Loucy (cell line): Measurements from ENCODE around the gene ZNF768.
A peak's percentile ranks its signal among the peaks of the same experiment; 100 is the strongest.

Source experiments
- H2AFZ ChIP-seq: fragments of 200-600 bp; sonication (generic); 2 replicates; pipeline ENCODE4 v1.6.0; 2016; ENCODE audit warnings: antibody characterized with exemption, mild to moderate bottlenecking, low read length, moderate library complexity
- H3F3A ChIP-seq: fragments of 200-600 bp; 2 replicates; pipeline ENCODE4 v1.6.0; 2016; ENCODE audit warnings: antibody characterized with exemption, low read depth, mild to moderate bottlenecking
- H3K27me3 ChIP-seq: fragments of 200-600 bp; sonication (generic); 2 replicates; pipeline ENCODE4 v1.6.1; 2014; ENCODE audit warnings: low read length, mild to moderate bottlenecking; ENCODE audit not compliant: insufficient read depth, poor library complexity, severe bottlenecking
- H3K36me3 ChIP-seq: fragments of 200-600 bp; sonication (generic); 2 replicates; pipeline ENCODE4 v1.6.1; 2016; ENCODE audit warnings: low read length; ENCODE audit not compliant: insufficient read depth
- H3K4me1 ChIP-seq: fragments of 200-600 bp; sonication (generic); 2 replicates; pipeline ENCODE4 v1.5.1; 2014; ENCODE audit warnings: low read length, mild to moderate bottlenecking; ENCODE audit not compliant: insufficient read depth, poor library complexity, severe bottlenecking
- H3K4me2 ChIP-seq: fragments of 200-600 bp; sonication (generic); 2 replicates; pipeline ENCODE4 v1.6.0; 2014; ENCODE audit warnings: antibody characterized with exemption, low read length, low read depth, mild to moderate bottlenecking; ENCODE audit not compliant: poor library complexity, severe bottlenecking
- H3K4me3 ChIP-seq: fragments of 200-600 bp; sonication (generic); 2 replicates; pipeline ENCODE4 v1.5.1; 2014; ENCODE audit warnings: low read length, mild to moderate bottlenecking, mixed read lengths; ENCODE audit not compliant: poor library complexity, severe bottlenecking
- H3K79me2 ChIP-seq: fragments of 200-600 bp; sonication (generic); 2 replicates; pipeline ENCODE4 v1.6.1; 2014; ENCODE audit warnings: low read length; ENCODE audit not compliant: insufficient read depth
- H3K9ac ChIP-seq: fragments of 200-600 bp; sonication (generic); 2 replicates; pipeline ENCODE4 v1.6.0; 2014; ENCODE audit warnings: mild to moderate bottlenecking, low read depth, low read length, moderate library complexity; ENCODE audit not compliant: poor library complexity, severe bottlenecking
- H3K9me2 ChIP-seq: fragments of 200-600 bp; sonication (generic); replicated peaks from 2 replicates; pipeline ENCODE4 v1.6.1; 2016; ENCODE audit warnings: low read depth, low read length, mixed read lengths
- H3K9me3 ChIP-seq: fragments of 200-600 bp; sonication (generic); 2 replicates; pipeline ENCODE4 v1.6.1; 2014; ENCODE audit warnings: mild to moderate bottlenecking, antibody characterized with exemption, low read length, low read depth; ENCODE audit not compliant: insufficient read depth
- H4K20me1 ChIP-seq: fragments of 200-600 bp; sonication (generic); 2 replicates; pipeline ENCODE4 v1.6.0; 2014; ENCODE audit warnings: antibody characterized with exemption, low read length, mild to moderate bottlenecking; ENCODE audit not compliant: insufficient read depth, poor library complexity, severe bottlenecking
- EZH2phosphoT487 ChIP-seq: fragments of 200-600 bp; IDR thresholded peaks from 2 replicates; pipeline ENCODE4 v1.6.1; 2018; ENCODE audit warnings: antibody characterized with exemption, mild to moderate bottlenecking, moderate library complexity, borderline replicate concordance
- TF ChIP-seq, protein P1 (sequence below): fragments of 200-600 bp; sonication (generic); conservative IDR thresholded peaks from 2 replicates; pipeline ENCODE4 v1.5.1; 2014; ENCODE audit warnings: mild to moderate bottlenecking, antibody characterized with exemption, low read length

The ZNF768 gene

DNA sequence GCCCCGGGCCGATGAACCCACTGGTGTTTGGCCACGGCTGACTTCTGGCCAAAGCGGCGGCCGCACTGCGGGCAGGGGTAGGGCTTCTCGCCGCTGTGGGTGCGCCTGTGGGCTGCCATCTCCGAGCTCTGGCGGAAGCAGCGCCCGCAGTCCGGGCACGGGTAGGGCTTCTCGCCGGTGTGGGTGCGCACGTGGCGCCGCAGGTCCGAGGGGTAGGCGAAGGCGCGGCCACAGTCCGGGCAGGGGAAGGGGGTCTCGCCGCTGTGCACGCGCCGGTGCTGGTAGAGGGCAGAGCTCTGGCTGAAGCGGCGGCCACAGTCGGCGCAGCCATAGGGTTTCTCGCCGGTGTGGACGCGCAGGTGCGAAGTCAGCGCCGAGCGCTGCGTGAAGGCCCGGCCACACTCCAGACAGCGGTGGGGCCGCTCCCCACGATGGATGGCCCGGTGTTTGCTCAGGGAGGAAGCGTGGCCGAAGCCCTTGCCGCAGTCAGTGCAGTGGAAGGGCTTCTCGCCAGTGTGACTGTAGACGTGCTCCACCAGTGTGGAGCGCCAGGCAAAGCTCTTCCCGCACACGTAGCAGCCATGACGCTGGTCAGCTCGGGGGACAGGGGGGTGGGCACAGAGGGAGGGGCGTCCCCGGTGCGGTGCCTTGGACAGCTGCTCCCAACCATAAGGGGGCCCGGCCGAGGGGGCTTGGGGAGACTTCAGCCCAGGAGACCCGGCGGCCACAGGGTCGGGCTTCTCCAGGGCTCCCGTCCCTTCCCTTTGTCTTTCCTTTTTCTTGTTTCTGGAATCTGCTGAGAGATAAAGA is 29.2 kb upstream of the ZNF768 start:
- H3K9me3 ChIP-seq: no peaks in the 10 kb centered on the region
- H4K20me1 ChIP-seq: no peaks in the 10 kb centered on the region
- no peaks in the 10 kb centered on the region for H3K9me2 ChIP-seq
- H3F3A ChIP-seq: no peaks in the 10 kb centered on the region
- H3K4me3 ChIP-seq: no peak overlapping the region
- TF ChIP-seq, protein P1, sequence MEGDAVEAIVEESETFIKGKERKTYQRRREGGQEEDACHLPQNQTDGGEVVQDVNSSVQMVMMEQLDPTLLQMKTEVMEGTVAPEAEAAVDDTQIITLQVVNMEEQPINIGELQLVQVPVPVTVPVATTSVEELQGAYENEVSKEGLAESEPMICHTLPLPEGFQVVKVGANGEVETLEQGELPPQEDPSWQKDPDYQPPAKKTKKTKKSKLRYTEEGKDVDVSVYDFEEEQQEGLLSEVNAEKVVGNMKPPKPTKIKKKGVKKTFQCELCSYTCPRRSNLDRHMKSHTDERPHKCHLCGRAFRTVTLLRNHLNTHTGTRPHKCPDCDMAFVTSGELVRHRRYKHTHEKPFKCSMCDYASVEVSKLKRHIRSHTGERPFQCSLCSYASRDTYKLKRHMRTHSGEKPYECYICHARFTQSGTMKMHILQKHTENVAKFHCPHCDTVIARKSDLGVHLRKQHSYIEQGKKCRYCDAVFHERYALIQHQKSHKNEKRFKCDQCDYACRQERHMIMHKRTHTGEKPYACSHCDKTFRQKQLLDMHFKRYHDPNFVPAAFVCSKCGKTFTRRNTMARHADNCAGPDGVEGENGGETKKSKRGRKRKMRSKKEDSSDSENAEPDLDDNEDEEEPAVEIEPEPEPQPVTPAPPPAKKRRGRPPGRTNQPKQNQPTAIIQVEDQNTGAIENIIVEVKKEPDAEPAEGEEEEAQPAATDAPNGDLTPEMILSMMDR: no peak
- TF ChIP-seq EZH2phosphoT487: no peak
- H3K36me3 ChIP-seq: no peaks in the 10 kb centered on the region
- H3K9ac ChIP-seq: no peak overlapping the region
- peaks cover 31% of the 10 kb centered on the region for H3K4me1 ChIP-seq
- H2AFZ ChIP-seq: no peak overlapping the region
- no peaks in the 10 kb centered on the region for H3K27me3 ChIP-seq
- no peak overlapping the region for H3K4me2 ChIP-seq
- H3K79me2 ChIP-seq: peaks cover 56% of the 10 kb centered on the region

DNA sequence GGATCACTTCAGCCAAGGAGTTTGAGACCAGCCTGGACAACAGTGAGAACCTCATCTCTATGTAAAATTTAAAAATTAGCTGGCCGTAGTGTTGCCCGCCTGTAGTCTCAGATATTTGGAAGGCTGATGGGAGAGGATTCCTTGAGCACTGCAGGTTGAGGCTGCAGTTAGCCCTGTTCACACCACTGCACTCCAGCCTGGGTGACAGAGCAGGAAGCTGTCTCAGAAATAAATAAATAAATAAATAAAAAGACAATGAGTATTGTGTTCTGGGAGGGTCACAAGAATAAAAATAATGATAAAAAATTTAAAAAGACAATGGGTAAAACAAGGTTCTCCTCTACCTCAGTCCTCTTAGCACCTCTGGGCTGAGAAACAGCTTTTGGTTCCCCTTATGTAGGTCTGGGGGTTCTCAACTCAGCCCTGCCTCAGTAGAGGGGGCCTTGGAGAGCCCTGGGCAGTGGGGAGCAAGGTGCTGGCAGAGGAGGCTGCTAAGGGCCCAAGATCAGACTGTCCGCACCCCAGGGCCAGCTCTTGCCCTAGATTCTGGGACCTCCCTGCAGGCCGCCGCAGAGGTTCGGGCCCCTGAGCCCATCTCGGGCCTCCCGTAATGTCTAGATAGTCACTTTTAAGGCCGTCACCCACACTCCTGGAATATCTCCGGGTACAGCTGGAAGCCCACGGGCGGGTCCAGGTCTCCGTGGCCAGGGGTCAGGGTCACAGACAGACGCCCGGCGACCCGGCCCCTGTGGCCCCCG is 28.4 kb upstream of the ZNF768 start:
- H3K4me1 ChIP-seq: peaks cover 31% of the 10 kb centered on the region
- H3K9me3 ChIP-seq: no peaks in the 10 kb centered on the region
- H3K9me2 ChIP-seq: no peaks in the 10 kb centered on the region
- no peaks in the 10 kb centered on the region for H3K27me3 ChIP-seq
- H4K20me1 ChIP-seq: no peaks in the 10 kb centered on the region
- H3K9ac ChIP-seq: no peak overlapping the region
- no peak overlapping the region for H2AFZ ChIP-seq
- no peaks in the 10 kb centered on the region for H3F3A ChIP-seq
- no peak overlapping the region for H3K4me2 ChIP-seq
- no peak overlapping the region for H3K4me3 ChIP-seq
- peaks cover 56% of the 10 kb centered on the region for H3K79me2 ChIP-seq
- TF ChIP-seq EZH2phosphoT487: no peak
- TF ChIP-seq, protein P1: no peak
- no peaks in the 10 kb centered on the region for H3K36me3 ChIP-seq

DNA sequence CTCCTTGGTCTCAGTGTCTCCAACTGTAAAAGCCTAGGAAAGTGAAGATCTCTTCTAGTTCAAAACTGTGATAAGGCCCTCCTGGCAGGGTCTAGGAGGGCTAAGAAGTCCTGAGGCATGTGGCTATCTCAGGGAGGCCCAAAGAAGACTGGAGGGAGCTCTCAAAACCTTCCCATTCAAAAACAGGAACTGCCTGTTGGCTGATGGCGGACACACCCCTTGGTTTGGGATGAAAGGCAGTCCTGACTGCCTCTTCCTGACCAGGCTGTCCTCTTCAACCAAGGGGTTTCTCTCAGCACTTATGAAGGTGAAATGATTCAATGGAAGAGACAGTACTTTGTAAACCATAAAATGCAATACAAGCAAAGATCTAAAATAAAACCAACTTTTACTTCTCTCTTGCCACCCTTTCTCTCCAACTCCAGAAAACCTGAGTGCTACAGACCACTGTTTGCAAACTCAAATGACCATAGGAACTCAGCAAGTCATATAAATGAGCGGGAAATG is 27.1 kb upstream of the ZNF768 start:
- no peak for TF ChIP-seq EZH2phosphoT487
- TF ChIP-seq, protein P1: no peak
- Histone ChIP-seq H3K79me2 (peaks cover 56% of the 10 kb centered on the region), H4K20me1 (no peaks in the 10 kb centered on the region), H3K9me2 (no peaks in the 10 kb centered on the region), H3K36me3 (no peaks in the 10 kb centered on the region), H3K9ac (peak overlapping the region; percentile 9), H3K27me3 (no peaks in the 10 kb centered on the region), H2AFZ (no peak overlapping the region), H3K4me1 (peaks cover 26% of the 10 kb centered on the region), H3F3A (no peaks in the 10 kb centered on the region), H3K9me3 (no peaks in the 10 kb centered on the region), H3K4me3 (no peak overlapping the region), H3K4me2 (no peak overlapping the region)
